ENCODE measurements around the gene ISG20. TPM values are rescaled to one million over a fixed set of nuclear protein-coding genes. Genes with fewer than 3 reads are reported as not detected.
"Not testable (repeated sequence)": the region's sequence is repeated elsewhere in the genome, so short reads cannot be mapped to it uniquely, and the experiment has no call there.

ISG20 gene
- polyA plus RNA-seq, 2 of the 4 experiments (the other 2 are of a cell fraction) = 7.2 to 47.4 TPM

DNA sequence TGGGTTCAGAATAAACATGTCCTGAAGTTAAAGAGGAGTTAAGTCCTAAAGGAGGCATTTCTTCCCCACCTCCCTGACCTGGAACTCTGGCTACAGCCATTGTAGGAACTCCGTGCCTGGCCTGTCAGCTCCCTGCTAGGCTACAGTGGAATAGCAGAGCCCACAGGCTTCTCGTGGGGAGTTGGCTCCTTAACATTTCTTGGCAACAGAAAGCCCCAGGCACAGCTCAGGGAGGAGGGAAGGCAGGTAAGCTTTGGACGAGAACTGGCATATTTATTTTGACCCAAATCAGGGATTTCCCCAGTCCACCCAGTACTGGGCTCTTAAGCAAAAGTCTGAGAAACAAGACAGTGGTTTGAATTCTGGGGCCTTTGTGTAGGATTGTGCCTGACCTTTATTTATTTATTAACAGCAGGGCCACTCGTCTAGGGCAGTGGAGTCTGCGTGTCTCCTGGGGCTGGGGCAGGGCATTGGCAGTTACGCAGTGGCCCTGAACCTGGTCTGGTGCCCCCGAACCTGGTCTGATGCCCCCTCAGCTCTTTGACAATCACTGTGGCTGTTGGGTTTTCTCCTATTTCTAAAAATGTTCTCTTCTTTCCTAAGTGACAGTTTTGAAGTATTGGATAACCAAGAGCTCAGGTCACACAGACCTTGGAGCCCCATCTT, 7.9 kb upstream of the ISG20 start:
- TF ChIP-seq EHMT2 (IDR thresholded peaks at IDR 0.05; ENCODE audit: low read depth) (no peak), HOXB13 (CRISPR knock-in tag; IDR thresholded peaks at IDR 0.05; ENCODE audit: low read depth) (no peak)
- WGBS (ENCODE audit: missing lambda C conversion rate) = 86% methylated on average over 7 of the region's 7 CpGs
- Histone ChIP-seq H3K4me3 (no peak overlapping the region), H3K4me1 (peaks cover 67% of the 10 kb centered on the region), H3K27ac (peak overlapping the region; percentile 8 to 61; a peak in 3 of 6 replicates), H3K4me2 (peak overlapping the region; percentile 59), H3K9me3 (no peaks in the 10 kb centered on the region)
- ChIA-PET POLR2A (interaction anchor here (0.8 kb wide), 1 partner anchor 10 kb away, joined by 4 read pairs; the partner anchor contains the start of gene AEN), CTCF (interaction anchor here (1.0 to 1.2 kb wide), 4 partner anchors 14 to 111 kb away, joined by 3 to 4 read pairs (median 3); no protein-coding TSS in a partner anchor)
- FAIRE-seq (no peak), ATAC-seq (peak in 1 of 2 experiments; percentile 5; a peak in 3 of 6 replicates), DNase-seq (ENCODE audit: low read depth in 1 of 2, low spot score in 1 of 2) (no peak)

DNA sequence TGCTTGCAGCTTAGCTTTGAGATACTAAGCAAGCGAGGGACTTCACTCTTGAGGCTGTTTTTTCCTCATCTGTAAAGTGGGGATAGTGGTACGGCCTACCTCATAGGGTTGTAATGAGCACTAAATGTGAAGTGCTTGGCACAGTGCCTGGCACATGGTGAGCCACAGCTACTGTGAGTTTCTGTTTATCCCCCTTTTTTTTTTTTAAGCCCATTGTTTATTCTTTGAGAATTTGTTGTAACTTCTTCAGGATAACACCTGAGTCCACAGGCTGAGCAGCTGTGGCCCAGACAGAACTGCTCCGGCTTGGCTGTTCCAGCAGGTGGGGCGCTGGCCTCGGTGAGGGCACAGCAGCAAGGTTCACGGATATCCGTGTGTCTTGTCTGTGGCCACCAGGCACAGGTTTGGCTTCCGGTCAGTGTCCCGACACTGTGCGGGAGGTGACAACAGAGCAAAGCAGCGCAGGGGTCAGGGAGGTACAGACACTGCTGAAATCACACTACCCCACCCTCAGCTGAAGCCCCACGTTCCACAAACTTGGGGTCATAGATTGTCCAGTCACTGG, 7.3 kb upstream of the ISG20 start:
- ChIA-PET CTCF (interaction anchor here (0.7 to 1.2 kb wide), 7 partner anchors 10 to 247 kb away, joined by 3 to 7 read pairs (median 3); no protein-coding TSS in a partner anchor), POLR2A (no interaction called here)
- TF ChIP-seq SMC3 (IDR thresholded peaks at IDR 0.05) (no peak), MAX (IDR thresholded peaks at IDR 0.05) (no peak), ZFP36 (IDR thresholded peaks at IDR 0.05; ENCODE audit: borderline replicate concordance, partially characterized antibody) (no peak), NR3C1 (IDR thresholded peaks at IDR 0.05) (no peak), POLR2A (IDR thresholded peaks at IDR 0.05; ENCODE audit: low read length) (no peak), USF2 (IDR thresholded peaks at IDR 0.05) (no peak)
- H3K9me3 ChIP-seq = no peaks in the 10 kb centered on the region
- no peak overlapping the region for H3K4me3 ChIP-seq
- FAIRE-seq (no peak), ATAC-seq (no peak), DNase-seq (ENCODE audit: low read depth in 1 of 2, low spot score in 1 of 2) (no peak)
- no peak overlapping the region for H3K27ac ChIP-seq
- H3K4me1 ChIP-seq = peaks cover 67% of the 10 kb centered on the region
- 87% methylated on average over 12 of the region's 12 CpGs for WGBS (ENCODE audit: missing lambda C conversion rate)
- H3K4me2 ChIP-seq = no peak overlapping the region

DNA sequence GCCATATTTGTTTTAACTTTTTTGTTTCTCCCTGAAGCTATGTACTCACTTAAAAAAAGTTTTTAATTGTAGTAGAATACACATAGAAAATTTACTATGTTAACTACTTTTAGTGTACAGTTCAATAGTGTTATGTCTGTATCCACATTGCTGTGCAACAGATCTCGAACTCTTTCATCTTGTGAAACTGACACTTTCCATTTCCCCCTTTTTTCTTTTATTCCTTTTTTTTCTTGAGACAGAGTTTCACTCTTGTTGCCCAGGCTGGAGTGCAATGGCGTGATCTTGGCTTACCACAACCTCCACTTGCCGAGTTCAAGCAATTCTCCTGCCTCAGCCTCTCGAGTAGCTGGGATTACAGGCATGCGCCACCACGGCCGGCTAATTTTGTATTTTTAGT, 6.0 kb upstream of the ISG20 start:
- H3K4me3 ChIP-seq; ATAC-seq; DNase-seq (ENCODE audit: low read depth in 1 of 2, low spot score in 1 of 2); H3K27ac ChIP-seq; H3K4me2 ChIP-seq; H3K9me3 ChIP-seq; FAIRE-seq: not testable (repeated sequence)
- 93% methylated on average over 7 of the region's 7 CpGs for WGBS (ENCODE audit: missing lambda C conversion rate)
- H3K4me1 ChIP-seq = peaks cover 67% of the 10 kb centered on the region
- TF ChIP-seq FOSB (CRISPR knock-in tag; IDR thresholded peaks at IDR 0.05) = 0 out of 2 replicates have a peak, but pooled peaks have one; percentile 16
- CTCF ChIA-PET = interaction anchor here (0.9 to 1.2 kb wide), 3 partner anchors 13 to 28 kb away, joined by 3 to 4 read pairs (median 3); no protein-coding TSS in a partner anchor
- POLR2A ChIA-PET = interaction anchor here (0.7 kb wide), 1 partner anchor 12 kb away, joined by 3 read pairs; the partner anchor contains the start of gene AEN

DNA sequence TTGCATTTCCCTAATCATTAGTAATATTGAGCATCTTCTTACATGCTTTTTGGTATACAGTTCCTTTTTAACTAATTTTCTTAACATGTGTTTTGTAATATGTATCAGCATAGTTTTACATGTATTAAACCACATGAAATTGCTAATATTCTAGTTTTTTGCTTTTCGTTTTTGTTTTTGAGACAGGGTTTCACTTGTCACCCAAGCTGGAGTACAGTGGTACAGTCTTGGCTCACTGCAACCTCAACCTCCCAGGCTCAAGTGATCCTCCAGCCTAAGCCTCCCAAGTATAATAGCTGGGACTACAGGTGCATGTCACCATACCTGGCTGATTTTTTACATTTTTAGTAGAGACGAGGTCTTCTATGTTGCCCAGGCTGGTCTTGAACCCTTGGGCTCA, 4.4 kb upstream of the ISG20 start:
- ATAC-seq = no peak
- POLR2A ChIA-PET = no interaction called here
- Histone ChIP-seq H3K4me3 (no peak overlapping the region), H3K4me2 (no peak overlapping the region), H3K27ac (no peak overlapping the region), H3K9me3 (no peaks in the 10 kb centered on the region), H3K4me1 (peaks cover 62% of the 10 kb centered on the region)
- WGBS (ENCODE audit: missing lambda C conversion rate) = 84% methylated on average over 2 of the region's 2 CpGs
- no peak for FAIRE-seq
- DNase-seq (ENCODE audit: low read depth in 1 of 2, low spot score in 1 of 2) = no peak
- TF ChIP-seq JUN (IDR thresholded peaks at IDR 0.05) (0 out of 5 replicates have a peak, but pooled peaks of 1 of the 2 experiments have one; percentile 21), RNF2 (IDR thresholded peaks at IDR 0.05; ENCODE audit: borderline replicate concordance, low read depth) (no peak)
- CTCF ChIA-PET = interaction anchor here (1.8 kb wide), 1 partner anchor 10 kb away, joined by 4 read pairs; no protein-coding TSS in a partner anchor

- DNase-seq (ENCODE audit: low read depth in 1 of 2, low spot score in 1 of 2) (no peak), ATAC-seq (no peak), FAIRE-seq (no peak)
- POLR2A ChIA-PET = interaction anchor here (0.8 kb wide), 1 partner anchor 10 kb away, joined by 3 read pairs; no protein-coding TSS in a partner anchor
- Histone ChIP-seq H3K4me2 (peak overlapping the region; percentile 10; the same call in 2 of the 3 replicates), H3K4me1 (peaks cover 62% of the 10 kb centered on the region), H3K9me3 (no peaks in the 10 kb centered on the region), H3K27ac (no peak overlapping the region), H3K4me3 (no peak overlapping the region)
- WGBS (ENCODE audit: missing lambda C conversion rate) = 84% methylated on average over 6 of the region's 6 CpGs
- TF ChIP-seq FOSB (CRISPR knock-in tag; IDR thresholded peaks at IDR 0.05) (no peak), EP300 (IDR thresholded peaks at IDR 0.05) (no peak), CTCF (IDR thresholded peaks at IDR 0.05) (no peak), RARB (CRISPR knock-in tag; IDR thresholded peaks at IDR 0.05) (no peak), GATA3 (IDR thresholded peaks at IDR 0.05; ENCODE audit: borderline replicate concordance) (no peak), HMGXB4 (CRISPR knock-in tag; IDR thresholded peaks at IDR 0.05; ENCODE audit: borderline replicate concordance) (no peak), JUN (IDR thresholded peaks at IDR 0.05) (no peak), TFCP2L1 (CRISPR knock-in tag; IDR thresholded peaks at IDR 0.05) (no peak), CHD2 (IDR thresholded peaks at IDR 0.05; ENCODE audit: low read length, partially characterized antibody) (no peak)
- CTCF ChIA-PET = interaction anchor here (0.7 to 1.8 kb wide), 2 partner anchors 11 to 21 kb away, joined by 3 to 4 read pairs; no protein-coding TSS in a partner anchor
Measured at GRCh38 chr15:88635318-88635717, 3.5 kb upstream of the ISG20 start.

All from A549 (cell line).